ENCODE measurements around the gene SEC16B.

Gene SEC16B

GRCh38 chr1:177984761-177985160 lies 14.9 kb upstream of the SEC16B start:
- DNase-seq, result no peak
- no peak for TF ChIP-seq GATA1 (IDR thresholded peaks at IDR 0.05; ENCODE audit: low read depth, low read length)
- TF ChIP-seq POLR2A (IDR thresholded peaks at IDR 0.05; ENCODE audit: low read length), result no peak

GRCh38 chr1:177984136-177984525 lies 14.3 kb upstream of the SEC16B start:
- no peak for TF ChIP-seq POLR2A (IDR thresholded peaks at IDR 0.05; ENCODE audit: low read length)
- TF ChIP-seq GATA1 (IDR thresholded peaks at IDR 0.05; ENCODE audit: low read depth, low read length), result no peak
- no peak for DNase-seq

GRCh38 chr1:177983482-177984135 lies 13.8 kb upstream of the SEC16B start:
- no peak for DNase-seq
- TF ChIP-seq POLR2A (IDR thresholded peaks at IDR 0.05; ENCODE audit: low read length) (no peak), GATA1 (IDR thresholded peaks at IDR 0.05; ENCODE audit: low read depth, low read length) (no peak)

- no peak for DNase-seq
- TF ChIP-seq GATA1 (IDR thresholded peaks at IDR 0.05; ENCODE audit: low read depth, low read length) (no peak), POLR2A (IDR thresholded peaks at IDR 0.05; ENCODE audit: low read length) (no peak)
Measured at GRCh38 chr1:177983077-177983476, 13.2 kb upstream of the SEC16B start.

GRCh38 chr1:177981200-177981599 lies 11.3 kb upstream of the SEC16B start:
- DNase-seq, result no peak
- TF ChIP-seq POLR2A (IDR thresholded peaks at IDR 0.05; ENCODE audit: low read length), result no peak
- no peak for TF ChIP-seq GATA1 (IDR thresholded peaks at IDR 0.05; ENCODE audit: low read depth, low read length)

GRCh38 chr1:177979272-177979671 lies 9.4 kb upstream of the SEC16B start:
- TF ChIP-seq GATA1 (IDR thresholded peaks at IDR 0.05; ENCODE audit: low read depth, low read length) (no peak), POLR2A (IDR thresholded peaks at IDR 0.05; ENCODE audit: low read length) (no peak)
- DNase-seq, result no peak

GRCh38 chr1:177978530-177978929 lies 8.7 kb upstream of the SEC16B start:
- DNase-seq, result no peak
- TF ChIP-seq GATA1 (IDR thresholded peaks at IDR 0.05; ENCODE audit: low read depth, low read length) (no peak), POLR2A (IDR thresholded peaks at IDR 0.05; ENCODE audit: low read length) (no peak)

GRCh38 chr1:177977141-177977540 lies 7.3 kb upstream of the SEC16B start:
- TF ChIP-seq GATA1 (IDR thresholded peaks at IDR 0.05; ENCODE audit: low read depth, low read length) (no peak), POLR2A (IDR thresholded peaks at IDR 0.05; ENCODE audit: low read length) (no peak)

GRCh38 chr1:177976596-177976995 lies 6.7 kb upstream of the SEC16B start:
- no peak for TF ChIP-seq GATA1 (IDR thresholded peaks at IDR 0.05; ENCODE audit: low read depth, low read length)
- TF ChIP-seq POLR2A (IDR thresholded peaks at IDR 0.05; ENCODE audit: low read length), result no peak
- DNase-seq, result no peak

More at GRCh38 chr1:177977141-177977540, 7.3 kb upstream of the SEC16B start:
- DNase-seq, result no peak

- no peak for TF ChIP-seq POLR2A (IDR thresholded peaks at IDR 0.05; ENCODE audit: low read length)
- no peak for TF ChIP-seq GATA1 (IDR thresholded peaks at IDR 0.05; ENCODE audit: low read depth, low read length)
- DNase-seq, result no peak
Measured at GRCh38 chr1:177975588-177976495, 6.0 kb upstream of the SEC16B start.

- no peak for DNase-seq
- TF ChIP-seq GATA1 (IDR thresholded peaks at IDR 0.05; ENCODE audit: low read depth, low read length), result no peak
- TF ChIP-seq POLR2A (IDR thresholded peaks at IDR 0.05; ENCODE audit: low read length), result no peak
Measured at GRCh38 chr1:177973585-177973984, 3.7 kb upstream of the SEC16B start.

GRCh38 chr1:177969109-177969508 lies 749 bp downstream of the SEC16B start:
- TF ChIP-seq POLR2A (IDR thresholded peaks at IDR 0.05; ENCODE audit: low read length) (no peak), GATA1 (IDR thresholded peaks at IDR 0.05; ENCODE audit: low read depth, low read length) (no peak)

GRCh38 chr1:177966199-177966598 lies 3.7 kb downstream of the SEC16B start:
- TF ChIP-seq GATA1 (IDR thresholded peaks at IDR 0.05; ENCODE audit: low read depth, low read length) (no peak), POLR2A (IDR thresholded peaks at IDR 0.05; ENCODE audit: low read length) (no peak)
- no peak for DNase-seq

More at GRCh38 chr1:177969109-177969508, 749 bp downstream of the SEC16B start:
- no peak for DNase-seq

GRCh38 chr1:177965293-177965692 lies 4.6 kb downstream of the SEC16B start:
- DNase-seq, result no peak
- TF ChIP-seq GATA1 (IDR thresholded peaks at IDR 0.05; ENCODE audit: low read depth, low read length) (no peak), POLR2A (IDR thresholded peaks at IDR 0.05; ENCODE audit: low read length) (no peak)

Data from erythroblast (primary cell).